ENCODE data around the gene AKAP10. TPM values are rescaled to one million over a fixed set of nuclear protein-coding genes. Genes with fewer than 3 reads are reported as not detected.

Gene AKAP10
- total RNA-seq, 1 donor from 2014 or later: 27.8 TPM

DNA sequence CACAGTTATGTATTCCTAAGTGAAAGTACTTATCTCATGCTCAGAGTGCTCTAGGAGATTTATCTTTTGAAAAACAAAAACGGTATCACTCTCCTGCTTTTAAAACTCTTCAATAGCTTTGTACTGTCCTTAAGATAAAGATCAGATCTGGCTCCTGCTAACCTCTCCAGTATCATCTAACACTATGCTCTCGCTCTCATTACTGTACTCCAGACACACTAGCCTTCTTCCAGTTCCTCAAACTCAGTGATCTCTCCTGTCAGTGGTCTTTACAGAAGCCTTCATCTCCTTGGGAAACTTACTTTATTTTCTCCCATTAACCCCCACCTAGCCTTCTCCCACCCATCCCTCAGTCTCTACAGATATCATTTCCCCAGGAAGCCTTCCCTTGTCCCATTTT, 120.0 kb downstream of the AKAP10 start:
- Histone ChIP-seq H3K27me3 (ENCODE audit: insufficient read depth, low read length) (no peaks in the 10 kb centered on the region), H3K79me2 (ENCODE audit: insufficient read depth, low read length) (no peaks in the 10 kb centered on the region), H3K4me2 (ENCODE audit: low read length) (no peak overlapping the region), H3K4me3 (ENCODE audit: insufficient read depth, low read depth, low read length) (no peak overlapping the region), H3K4me1 (ENCODE audit: insufficient read depth, low read length) (no peaks in the 10 kb centered on the region), H3K27ac (ENCODE audit: low read depth, low read length) (no peak overlapping the region), H3K36me3 (ENCODE audit: insufficient read depth, low read length) (peaks cover 4% of the 10 kb centered on the region), H3K9me3 (ENCODE audit: insufficient read depth, low read depth, low read length) (no peaks in the 10 kb centered on the region), H4K20me1 (ENCODE audit: insufficient read depth, low read length) (no peaks in the 10 kb centered on the region), H3K9ac (ENCODE audit: low read length) (no peak overlapping the region), H2AFZ (ENCODE audit: low read depth, low read length) (no peak overlapping the region)
- no peak overlapping the region for H3K4me3 Mint-ChIP-seq (ENCODE audit: unreplicated experiment)
- peaks cover 3% of the 10 kb centered on the region for H3K36me3 Mint-ChIP-seq (ENCODE audit: low read depth, unreplicated experiment)
- TF ChIP-seq, protein P1, sequence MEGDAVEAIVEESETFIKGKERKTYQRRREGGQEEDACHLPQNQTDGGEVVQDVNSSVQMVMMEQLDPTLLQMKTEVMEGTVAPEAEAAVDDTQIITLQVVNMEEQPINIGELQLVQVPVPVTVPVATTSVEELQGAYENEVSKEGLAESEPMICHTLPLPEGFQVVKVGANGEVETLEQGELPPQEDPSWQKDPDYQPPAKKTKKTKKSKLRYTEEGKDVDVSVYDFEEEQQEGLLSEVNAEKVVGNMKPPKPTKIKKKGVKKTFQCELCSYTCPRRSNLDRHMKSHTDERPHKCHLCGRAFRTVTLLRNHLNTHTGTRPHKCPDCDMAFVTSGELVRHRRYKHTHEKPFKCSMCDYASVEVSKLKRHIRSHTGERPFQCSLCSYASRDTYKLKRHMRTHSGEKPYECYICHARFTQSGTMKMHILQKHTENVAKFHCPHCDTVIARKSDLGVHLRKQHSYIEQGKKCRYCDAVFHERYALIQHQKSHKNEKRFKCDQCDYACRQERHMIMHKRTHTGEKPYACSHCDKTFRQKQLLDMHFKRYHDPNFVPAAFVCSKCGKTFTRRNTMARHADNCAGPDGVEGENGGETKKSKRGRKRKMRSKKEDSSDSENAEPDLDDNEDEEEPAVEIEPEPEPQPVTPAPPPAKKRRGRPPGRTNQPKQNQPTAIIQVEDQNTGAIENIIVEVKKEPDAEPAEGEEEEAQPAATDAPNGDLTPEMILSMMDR (IDR thresholded peaks at IDR 0.05; ENCODE audit: insufficient read depth, low read depth, low read length): no peak
- TF ChIP-seq EZH2 (IDR thresholded peaks at IDR 0.05; ENCODE audit: insufficient read depth, low read length): no peak
- FAIRE-seq (no peak), DNase-seq (ENCODE audit: low read depth) (no peak)
- H3K9me3 Mint-ChIP-seq (ENCODE audit: unreplicated experiment): no peaks in the 10 kb centered on the region
- H3K4me1 Mint-ChIP-seq (ENCODE audit: low read depth, unreplicated experiment): no peaks in the 10 kb centered on the region
- no peaks in the 10 kb centered on the region for H3K27me3 Mint-ChIP-seq (ENCODE audit: low read depth, unreplicated experiment)
- H3K27ac Mint-ChIP-seq (ENCODE audit: unreplicated experiment): no peak overlapping the region

Other genes with a start within 250 kb of the AKAP10 start
- not detected in 2 replicates for gene ALDH3A1, start 229.5 kb downstream of the AKAP10 start, total RNA-seq
- gene ULK2, start 109.9 kb downstream of the AKAP10 start, total RNA-seq: 10.8 and 12.1 TPM in 2 replicates
- 83.0 and 83.5 TPM in 2 replicates for gene SPECC1, start 31.5 kb upstream of the AKAP10 start, total RNA-seq